Activated naive CD8-positive, alpha-beta T cell treated with anti-CD3 and anti-CD28 coated beads, Interleukin-2, amount 10 ng/mL, durations not matched to agents 7 days and 5 days (primary cell): ENCODE measurements around the gene COL5A1. TPM values are rescaled to one million over a fixed set of nuclear protein-coding genes. Genes with fewer than 3 reads are reported as not detected.

Source experiments
- ATAC-seq: fragments of 150-1000 bp; cut with Tn5 transposase; one replicate; pipeline ENCODE4 v1.10.0; 2021; ENCODE audit warnings: low read depth, moderate library complexity
- POLR2A ChIA-PET: fragments of 350-600 bp; sonication (Branson Sonifier 250); formaldehyde crosslinking; loops from one replicate; lab custom pipeline; 2021; ENCODE audit warnings: antibody characterized with exemption; lab: Charles Lee
- DNase-seq: peaks from one replicate; pipeline ENCODE4 v3.0.0; 2021
- H3K27ac Mint-ChIP-seq: one replicate; pipeline ENCODE4 v1.8.0; 2022; ENCODE audit warnings: mild to moderate bottlenecking, mixed read lengths
- H3K27me3 Mint-ChIP-seq: one replicate; pipeline ENCODE4 v1.8.0; 2022; ENCODE audit warnings: mild to moderate bottlenecking, moderate library complexity, mixed read lengths
- H3K36me3 Mint-ChIP-seq: one replicate; pipeline ENCODE4 v1.8.0; 2021; ENCODE audit warnings: mild to moderate bottlenecking, mixed read lengths
- H3K4me1 Mint-ChIP-seq: one replicate; pipeline ENCODE4 v1.8.0; 2021; ENCODE audit warnings: mixed read lengths
- H3K4me3 Mint-ChIP-seq: one replicate; pipeline ENCODE4 v1.8.0; 2022; ENCODE audit warnings: mild to moderate bottlenecking, moderate library complexity, mixed read lengths
- H3K9me3 Mint-ChIP-seq: one replicate; pipeline ENCODE4 v1.8.0; 2021; ENCODE audit warnings: mixed read lengths
- total RNA-seq, 2 experiments: library from RNA; stranded (reverse); gene quantifications; one replicate each; pipeline ENCODE4 v1.2.3, GENCODE V29; 2021

COL5A1 gene
- total RNA-seq, 2 experiments from 2014 or later, result 0.71 to 0.86 TPM

GRCh38 chr9:134826336-134827285, 185.0 kb downstream of the COL5A1 start:
- no peak for ATAC-seq
- POLR2A ChIA-PET, result no interaction called here

GRCh38 chr9:134827559-134827958, 186.0 kb downstream of the COL5A1 start:
- DNase-seq (no peak), ATAC-seq (no peak)
- Mint-ChIP-seq H3K27ac (no peak overlapping the region), H3K9me3 (no peaks in the 10 kb centered on the region), H3K36me3 (no peaks in the 10 kb centered on the region), H3K4me1 (no peaks in the 10 kb centered on the region), H3K27me3 (no peaks in the 10 kb centered on the region), H3K4me3 (no peak overlapping the region)
- POLR2A ChIA-PET, result no interaction called here

More at GRCh38 chr9:134826336-134827285, 185.0 kb downstream of the COL5A1 start:
- H3K27me3 Mint-ChIP-seq, result no peaks in the 10 kb centered on the region
- no peak overlapping the region for H3K4me3 Mint-ChIP-seq
- DNase-seq, result no peak
- H3K4me1 Mint-ChIP-seq, result no peaks in the 10 kb centered on the region
- H3K9me3 Mint-ChIP-seq, result no peaks in the 10 kb centered on the region
- no peak overlapping the region for H3K27ac Mint-ChIP-seq
- H3K36me3 Mint-ChIP-seq, result no peaks in the 10 kb centered on the region

GRCh38 chr9:134827993-134828392, 186.4 kb downstream of the COL5A1 start:
- Mint-ChIP-seq H3K27ac (no peak overlapping the region), H3K4me3 (no peak overlapping the region), H3K27me3 (no peaks in the 10 kb centered on the region), H3K4me1 (no peaks in the 10 kb centered on the region), H3K9me3 (no peaks in the 10 kb centered on the region), H3K36me3 (no peaks in the 10 kb centered on the region)
- POLR2A ChIA-PET, result no interaction called here
- ATAC-seq (no peak), DNase-seq (no peak)

GRCh38 chr9:134828892-134829291, 187.3 kb downstream of the COL5A1 start:
- DNase-seq (no peak), ATAC-seq (no peak)
- POLR2A ChIA-PET, result no interaction called here
- Mint-ChIP-seq H3K4me3 (no peak overlapping the region), H3K27ac (no peak overlapping the region), H3K27me3 (no peaks in the 10 kb centered on the region), H3K36me3 (no peaks in the 10 kb centered on the region), H3K4me1 (no peaks in the 10 kb centered on the region), H3K9me3 (no peaks in the 10 kb centered on the region)

- Mint-ChIP-seq H3K27me3 (no peaks in the 10 kb centered on the region), H3K9me3 (no peaks in the 10 kb centered on the region), H3K4me3 (no peak overlapping the region), H3K36me3 (no peaks in the 10 kb centered on the region), H3K27ac (no peak overlapping the region), H3K4me1 (no peaks in the 10 kb centered on the region)
- ATAC-seq (no peak), DNase-seq (no peak)
- POLR2A ChIA-PET, result no interaction called here
These were observed 187.8 kb downstream of the COL5A1 start for GRCh38 chr9:134829356-134829937.

- Mint-ChIP-seq H3K9me3 (no peaks in the 10 kb centered on the region), H3K36me3 (no peaks in the 10 kb centered on the region), H3K4me3 (no peak overlapping the region), H3K27ac (no peak overlapping the region), H3K4me1 (no peaks in the 10 kb centered on the region), H3K27me3 (no peaks in the 10 kb centered on the region)
- POLR2A ChIA-PET, result no interaction called here
- DNase-seq (no peak), ATAC-seq (no peak)
These were observed 188.5 kb downstream of the COL5A1 start for GRCh38 chr9:134830126-134830525.

- no peaks in the 10 kb centered on the region for H3K9me3 Mint-ChIP-seq
- POLR2A ChIA-PET, result no interaction called here
- H3K4me3 Mint-ChIP-seq, result no peak overlapping the region
These were observed 189.5 kb downstream of the COL5A1 start for GRCh38 chr9:134830926-134831720.

GRCh38 chr9:134832471-134832870, 190.9 kb downstream of the COL5A1 start:
- ATAC-seq (no peak), DNase-seq (no peak)
- POLR2A ChIA-PET, result no interaction called here
- Mint-ChIP-seq H3K4me1 (no peaks in the 10 kb centered on the region), H3K9me3 (no peaks in the 10 kb centered on the region), H3K27me3 (no peaks in the 10 kb centered on the region), H3K36me3 (no peaks in the 10 kb centered on the region), H3K4me3 (no peak overlapping the region), H3K27ac (no peak overlapping the region)

More at GRCh38 chr9:134830926-134831720, 189.5 kb downstream of the COL5A1 start:
- Mint-ChIP-seq H3K27me3 (no peaks in the 10 kb centered on the region), H3K36me3 (no peaks in the 10 kb centered on the region), H3K4me1 (no peaks in the 10 kb centered on the region), H3K27ac (no peak overlapping the region)
- DNase-seq (no peak), ATAC-seq (no peak)

- Mint-ChIP-seq H3K4me3 (no peak overlapping the region), H3K4me1 (no peaks in the 10 kb centered on the region), H3K36me3 (no peaks in the 10 kb centered on the region), H3K27ac (no peak overlapping the region), H3K27me3 (no peaks in the 10 kb centered on the region), H3K9me3 (no peaks in the 10 kb centered on the region)
- POLR2A ChIA-PET, result no interaction called here
- no peak for ATAC-seq
- no peak for DNase-seq
These were observed 191.8 kb downstream of the COL5A1 start for GRCh38 chr9:134833294-134833880.

GRCh38 chr9:134834217-134834956, 192.8 kb downstream of the COL5A1 start:
- Mint-ChIP-seq H3K36me3 (no peaks in the 10 kb centered on the region), H3K27ac (no peak overlapping the region), H3K4me3 (no peak overlapping the region), H3K27me3 (no peaks in the 10 kb centered on the region), H3K9me3 (no peaks in the 10 kb centered on the region), H3K4me1 (no peaks in the 10 kb centered on the region)
- no peak for ATAC-seq
- DNase-seq, result no peak
- POLR2A ChIA-PET, result no interaction called here

- H3K27ac Mint-ChIP-seq, result no peak overlapping the region
- H3K4me1 Mint-ChIP-seq, result no peaks in the 10 kb centered on the region
- H3K9me3 Mint-ChIP-seq, result no peaks in the 10 kb centered on the region
- ATAC-seq, result no peak
- H3K36me3 Mint-ChIP-seq, result no peaks in the 10 kb centered on the region
- no peak overlapping the region for H3K4me3 Mint-ChIP-seq
- POLR2A ChIA-PET, result no interaction called here
- no peak for DNase-seq
- no peaks in the 10 kb centered on the region for H3K27me3 Mint-ChIP-seq
These were observed 193.4 kb downstream of the COL5A1 start for GRCh38 chr9:134834957-134835419.

GRCh38 chr9:134835448-134835847, 193.8 kb downstream of the COL5A1 start:
- no peaks in the 10 kb centered on the region for H3K9me3 Mint-ChIP-seq
- no peak overlapping the region for H3K4me3 Mint-ChIP-seq
- no peak overlapping the region for H3K27ac Mint-ChIP-seq
- ATAC-seq (no peak), DNase-seq (no peak)
- POLR2A ChIA-PET, result no interaction called here
- no peaks in the 10 kb centered on the region for H3K27me3 Mint-ChIP-seq
- H3K4me1 Mint-ChIP-seq, result no peaks in the 10 kb centered on the region
- H3K36me3 Mint-ChIP-seq, result no peaks in the 10 kb centered on the region
